Putamen (tissue), 1 donor: ENCODE measurements around the gene MTERF1.
"Not testable (repeated sequence)": the region's sequence is repeated elsewhere in the genome, so short reads cannot be mapped to it uniquely, and the experiment has no call there.

Experiments
- DNase-seq: peaks from one replicate; pipeline ENCODE4 v3.0.0-alpha.2; 2016; ENCODE audit warnings: low spot score

MTERF1 gene

DNA sequence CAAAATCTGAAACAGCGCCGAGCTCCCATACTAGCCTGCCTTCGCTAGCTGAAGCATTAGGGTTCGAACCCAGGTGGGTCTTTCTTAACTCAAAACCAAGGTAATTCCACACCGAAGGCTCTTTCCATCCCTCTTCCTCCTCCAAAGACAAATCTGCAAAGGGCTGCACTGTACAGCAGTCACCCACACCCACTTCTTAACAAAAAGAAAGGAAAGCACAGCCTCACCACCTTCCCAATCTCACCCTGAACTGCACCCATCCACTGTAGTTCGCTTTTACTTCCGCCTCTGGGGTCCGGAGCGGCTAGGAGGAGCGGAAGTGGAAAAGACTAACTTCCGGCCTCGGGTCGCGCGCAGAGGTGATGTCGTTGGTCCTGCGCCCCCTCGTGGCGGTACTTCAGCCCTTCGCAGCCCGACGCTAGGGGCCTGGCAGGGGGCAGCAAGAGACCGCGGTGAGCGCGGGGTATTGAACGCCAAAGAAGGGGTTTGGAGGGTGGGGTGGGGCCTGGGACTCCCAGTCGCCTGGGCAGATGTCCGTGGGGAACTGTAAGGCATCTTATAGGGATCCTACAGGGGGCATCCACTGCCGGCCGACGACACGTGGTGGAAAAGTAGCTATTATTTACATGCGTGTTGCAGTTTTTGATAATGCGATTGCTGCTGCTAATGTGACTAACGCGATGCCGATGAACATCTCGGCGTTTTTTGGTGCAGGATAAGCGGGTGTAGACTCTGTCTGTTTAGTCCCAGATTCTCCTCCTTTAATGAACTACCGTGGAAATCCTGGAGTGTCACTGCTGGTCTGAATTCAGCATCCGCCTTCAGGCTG is at the start of gene MTERF1:
Gene MTERF1 (minus strand): TSS at position 290 of the 829 bp plus-strand sequence. CDS start 619 bp downstream, outside the sequence.
- peak; percentile 90 for DNase-seq

DNA sequence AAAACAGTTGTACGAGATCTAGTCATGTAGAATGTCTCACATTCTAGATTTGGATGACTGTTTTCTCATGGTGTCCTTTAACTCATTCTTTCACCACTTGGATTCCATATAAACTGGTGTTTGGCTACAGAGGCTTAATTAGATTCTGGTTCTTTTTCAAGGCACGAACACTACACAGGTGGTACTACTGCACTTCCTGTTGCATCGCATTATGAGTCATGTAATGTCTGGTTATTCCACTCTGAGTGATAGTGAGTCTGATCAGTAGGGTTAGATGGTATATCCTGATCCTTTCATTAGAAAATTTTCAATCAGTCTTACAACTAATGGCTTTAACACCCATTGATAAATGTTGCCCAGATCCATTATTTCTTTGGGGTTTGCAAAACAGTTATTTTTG is 49.0 kb upstream of the MTERF1 start:
- DNase-seq = no peak

GRCh38 chr7:91927912-91928311 is 47.4 kb upstream of the MTERF1 start:
- no peak for DNase-seq

DNA sequence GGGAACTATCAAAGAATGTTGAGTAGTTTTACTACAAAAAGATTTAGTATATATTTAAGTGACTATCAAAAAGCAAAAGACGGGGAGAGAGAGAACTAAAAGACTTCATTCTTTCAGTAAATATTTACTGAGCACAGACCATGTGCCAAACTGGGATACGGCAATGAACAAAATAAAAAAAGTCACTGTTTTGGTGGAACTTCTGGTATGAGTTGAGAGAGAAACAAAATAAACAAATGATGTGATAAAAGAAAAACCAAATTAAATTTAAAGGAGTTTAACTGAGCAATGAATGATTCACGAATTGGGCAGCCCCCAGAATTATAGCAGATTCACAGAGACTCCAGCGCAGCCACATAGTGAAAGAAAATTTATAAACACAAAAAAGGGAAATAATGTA is 42.4 kb upstream of the MTERF1 start:
- no peak for DNase-seq

DNA sequence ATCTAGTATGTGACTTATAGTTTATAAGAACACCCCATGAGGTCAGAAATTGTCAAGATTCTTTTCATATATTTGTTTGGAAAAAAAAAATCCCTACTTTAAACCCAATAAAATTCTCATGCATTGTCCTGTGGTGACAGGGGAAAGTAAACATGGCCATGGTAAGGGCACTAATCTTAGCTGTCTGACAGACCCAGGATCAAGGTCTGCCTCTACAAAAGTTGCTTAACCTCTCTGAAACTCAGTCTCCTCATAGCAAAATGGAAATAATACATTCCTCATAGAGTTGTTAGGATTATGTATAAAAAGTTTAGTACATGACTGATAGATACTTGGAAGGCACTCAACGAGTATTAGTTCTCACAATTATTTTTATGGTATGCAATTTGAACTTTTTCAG is 37.9 kb upstream of the MTERF1 start:
- DNase-seq = no peak

- no peak for DNase-seq
These were observed 35.5 kb upstream of the MTERF1 start for GRCh38 chr7:91916051-91916440.

DNA sequence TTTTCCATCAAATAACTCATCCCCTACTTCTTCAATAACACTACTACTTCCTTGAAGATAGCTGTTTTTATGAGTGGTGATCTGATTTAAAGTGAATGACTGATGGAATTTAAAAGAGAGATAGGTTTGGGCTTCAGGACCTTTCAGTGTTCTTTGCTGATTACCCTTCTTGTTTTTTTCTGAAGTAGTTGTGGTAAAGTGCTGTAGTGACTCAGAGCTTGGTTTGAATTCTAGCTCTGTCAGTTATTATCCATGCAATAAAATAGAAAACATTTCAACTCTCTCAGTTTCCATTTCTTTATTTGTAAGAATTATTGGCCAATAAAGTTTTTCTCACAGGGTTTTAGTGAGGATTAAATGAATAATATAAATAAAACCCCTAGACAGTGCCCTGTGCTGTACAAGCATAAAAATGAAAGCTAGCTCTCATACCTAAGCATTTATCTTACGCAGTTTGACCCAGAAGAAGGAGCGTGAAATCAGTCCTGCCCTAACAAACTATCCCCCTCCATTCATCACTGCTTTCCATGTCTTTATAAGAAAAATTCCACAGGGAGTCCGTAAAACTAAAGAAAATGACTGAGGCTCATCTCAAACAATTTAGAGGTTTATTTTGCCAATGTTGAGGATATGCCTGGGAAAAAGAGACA is 35.0 kb upstream of the MTERF1 start:
- DNase-seq = no peak

DNA sequence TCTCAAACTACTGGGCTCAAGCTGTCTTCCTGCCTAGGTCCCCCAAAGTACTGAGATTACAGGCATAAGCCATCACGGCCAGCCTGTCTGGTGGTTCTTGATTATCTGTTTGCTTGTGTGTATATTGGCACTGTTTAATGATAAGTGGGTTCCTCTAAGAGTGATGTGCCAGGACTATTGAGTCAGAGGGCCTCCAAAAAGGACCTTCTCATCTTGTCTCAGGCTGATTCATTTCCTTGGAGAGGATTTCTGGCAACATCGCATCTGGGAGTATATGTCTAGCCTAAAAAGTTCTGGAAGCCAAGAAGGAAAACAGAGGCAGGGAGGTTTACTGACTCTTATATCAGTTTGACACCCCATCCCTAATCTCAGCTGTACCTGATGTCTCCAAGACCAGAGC is 33.1 kb upstream of the MTERF1 start:
- DNase-seq = no peak

- DNase-seq = no peak
These were observed 32.0 kb upstream of the MTERF1 start for GRCh38 chr7:91912494-91912893.

DNA sequence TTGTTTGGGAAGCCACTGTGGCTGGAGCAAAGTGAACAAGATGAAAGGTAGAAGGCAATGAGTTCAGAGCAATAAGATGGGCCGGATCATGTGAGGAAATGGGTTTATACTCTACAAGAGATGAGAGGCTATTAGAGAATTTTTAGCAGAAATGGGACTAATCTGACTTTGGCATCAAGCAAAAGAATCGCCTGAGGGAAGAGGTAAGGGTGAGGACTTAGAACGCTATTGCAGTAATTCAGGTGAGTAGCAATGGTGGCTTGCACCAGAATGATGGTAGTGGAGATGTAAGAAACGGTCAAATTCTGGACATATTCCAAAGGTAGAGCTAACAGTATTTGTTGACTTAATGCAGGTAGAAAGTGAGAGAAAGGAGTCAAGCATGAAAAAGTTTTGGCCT is 30.6 kb upstream of the MTERF1 start:
- no peak for DNase-seq

DNA sequence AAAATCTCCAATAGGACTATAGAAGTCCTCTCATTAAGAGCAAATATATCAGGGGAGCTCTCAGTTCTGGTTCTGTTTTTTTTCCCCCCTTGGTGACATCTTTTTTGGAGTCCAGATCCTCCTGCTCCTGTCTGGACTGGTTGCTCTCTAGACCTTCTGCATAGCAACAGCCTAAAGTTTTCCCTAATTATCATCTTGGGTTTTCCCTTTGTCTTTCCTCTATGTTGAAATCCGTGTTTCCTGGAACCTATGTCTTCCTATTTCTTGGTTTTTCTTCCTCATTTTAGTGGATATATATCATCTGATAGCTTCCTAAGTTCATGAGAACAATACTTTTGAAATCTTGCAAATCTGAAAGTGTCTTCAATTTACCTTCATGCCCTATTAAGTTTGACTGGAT is 29.7 kb upstream of the MTERF1 start:
- DNase-seq = no peak

- no peak for DNase-seq
These were observed 19.1 kb upstream of the MTERF1 start for GRCh38 chr7:91899563-91899962.

GRCh38 chr7:91898240-91898992 is 17.9 kb upstream of the MTERF1 start:
- DNase-seq = no peak

DNA sequence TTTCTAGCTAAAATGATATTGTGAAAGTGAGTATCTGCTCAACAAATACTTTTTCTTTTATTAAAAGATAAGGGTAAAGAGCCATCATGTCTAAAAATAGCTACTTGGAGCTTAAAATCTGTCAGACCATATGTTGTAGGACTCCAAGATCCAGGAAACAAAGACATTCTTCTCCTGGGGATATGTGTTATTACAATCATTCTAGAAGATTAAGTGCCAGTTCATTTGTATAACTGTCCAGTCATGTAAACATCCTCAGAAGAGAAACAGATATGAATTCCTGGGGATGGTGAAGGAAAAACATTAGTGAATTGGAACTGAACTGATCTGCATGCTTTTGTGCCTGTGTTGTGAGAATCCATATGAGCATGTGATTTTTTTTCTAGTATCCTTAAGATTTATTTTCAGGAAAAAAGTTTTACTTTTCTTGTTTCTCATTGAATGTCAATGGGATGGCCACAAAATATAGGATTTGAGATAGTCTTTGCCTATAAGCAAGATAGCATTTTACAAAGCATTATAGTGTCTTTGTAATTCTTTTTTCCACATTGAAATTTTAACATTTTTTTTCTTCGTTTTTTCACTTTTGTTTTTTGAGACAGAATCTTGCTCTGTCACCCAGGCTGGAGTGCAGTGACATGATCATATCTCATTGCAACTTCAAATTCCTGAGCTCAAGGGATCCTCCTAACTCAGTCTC is 14.4 kb upstream of the MTERF1 start:
- no peak for DNase-seq

GRCh38 chr7:91893699-91894098 is 13.2 kb upstream of the MTERF1 start:
- not testable (repeated sequence) for DNase-seq

DNA sequence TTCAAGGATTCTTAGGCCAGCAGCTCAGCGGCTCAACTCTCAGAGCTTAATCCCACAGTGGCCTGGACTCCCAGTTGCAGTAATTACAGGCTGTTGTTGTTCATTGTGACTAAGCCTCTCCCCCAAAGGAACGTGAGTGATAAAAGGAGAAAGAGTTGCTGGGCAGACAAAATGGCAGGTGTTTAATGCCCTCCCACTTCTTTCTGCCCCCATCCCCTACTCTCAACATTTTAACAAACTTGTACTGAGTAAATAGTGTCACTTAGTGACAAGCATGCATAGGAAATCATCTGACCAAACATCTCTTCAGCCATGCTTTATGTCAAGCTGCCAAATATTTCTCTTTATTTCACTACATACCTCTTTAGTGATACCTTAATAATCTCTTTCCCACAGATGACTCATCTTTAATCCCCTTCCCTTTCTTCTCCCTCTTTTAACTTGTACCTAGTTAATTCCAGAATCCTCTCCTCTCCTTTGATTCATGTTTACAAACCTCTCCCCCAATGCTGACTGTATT is 12.4 kb upstream of the MTERF1 start:
- DNase-seq = no peak

DNA sequence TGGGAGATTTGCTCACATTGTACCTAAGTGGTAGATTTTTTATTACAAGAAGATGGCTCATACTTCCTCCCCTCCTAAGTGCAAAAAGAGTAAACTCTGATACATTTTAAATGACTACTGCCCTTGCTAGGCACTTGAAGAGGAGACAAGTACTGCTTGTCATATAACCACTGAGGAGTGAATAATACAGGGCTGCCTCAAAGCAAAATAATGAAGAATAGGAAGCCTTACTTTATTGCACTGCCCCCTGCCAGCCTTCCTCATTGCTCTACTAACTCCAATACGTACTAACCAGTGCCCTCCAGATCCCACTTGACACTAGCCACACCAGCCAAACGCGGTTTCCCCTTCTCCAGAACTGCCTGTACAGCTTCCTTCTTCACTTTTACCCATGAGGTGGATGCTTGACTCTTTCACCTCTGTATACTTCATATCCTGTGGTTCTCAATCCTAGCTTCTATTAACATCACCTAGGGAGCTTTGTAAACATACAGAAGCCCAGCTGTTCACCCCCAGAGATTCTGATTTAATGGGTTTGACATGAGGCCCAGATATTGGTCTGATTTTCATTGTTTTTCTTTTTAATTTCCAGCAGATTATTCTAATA is 11.7 kb upstream of the MTERF1 start:
- DNase-seq = no peak

GRCh38 chr7:91888271-91889175 is 8.0 kb upstream of the MTERF1 start:
- not testable (repeated sequence) for DNase-seq

- DNase-seq = not testable (repeated sequence)
These were observed 7.1 kb upstream of the MTERF1 start for GRCh38 chr7:91887336-91888213.
